MM.1S (cell line): ENCODE data around the gene CNNM4.

Experiments used
- CTCF ChIP-seq: fragments of 300-600 bp; sonication (generic); IDR thresholded peaks from 2 replicates; pipeline ENCODE4 v1.5.1; 2016; ENCODE audit warnings: antibody characterized with exemption, low read length, mixed read lengths
- EZH2 ChIP-seq: fragments of 300-600 bp; sonication (generic); optimal IDR thresholded peaks from 2 replicates; pipeline ENCODE3; 2017; ENCODE audit warnings: low read depth, mild to moderate bottlenecking, antibody characterized with exemption, low read length, mixed read lengths
- EZH2phosphoT487 ChIP-seq: fragments of 300-600 bp; sonication (generic); IDR thresholded peaks from 2 replicates; pipeline ENCODE4 v1.6.1; 2018; ENCODE audit warnings: antibody characterized with exemption, low read length

GRCh38 chr2:96843538-96844268 is 83.0 kb downstream of the CNNM4 start, which contains the start of gene ANKRD23:
- TF ChIP-seq EZH2 = no peak
- no peak for TF ChIP-seq CTCF
- no peak for TF ChIP-seq EZH2phosphoT487
